ENCODE results near the gene SNX7.

Gene SNX7

DNA sequence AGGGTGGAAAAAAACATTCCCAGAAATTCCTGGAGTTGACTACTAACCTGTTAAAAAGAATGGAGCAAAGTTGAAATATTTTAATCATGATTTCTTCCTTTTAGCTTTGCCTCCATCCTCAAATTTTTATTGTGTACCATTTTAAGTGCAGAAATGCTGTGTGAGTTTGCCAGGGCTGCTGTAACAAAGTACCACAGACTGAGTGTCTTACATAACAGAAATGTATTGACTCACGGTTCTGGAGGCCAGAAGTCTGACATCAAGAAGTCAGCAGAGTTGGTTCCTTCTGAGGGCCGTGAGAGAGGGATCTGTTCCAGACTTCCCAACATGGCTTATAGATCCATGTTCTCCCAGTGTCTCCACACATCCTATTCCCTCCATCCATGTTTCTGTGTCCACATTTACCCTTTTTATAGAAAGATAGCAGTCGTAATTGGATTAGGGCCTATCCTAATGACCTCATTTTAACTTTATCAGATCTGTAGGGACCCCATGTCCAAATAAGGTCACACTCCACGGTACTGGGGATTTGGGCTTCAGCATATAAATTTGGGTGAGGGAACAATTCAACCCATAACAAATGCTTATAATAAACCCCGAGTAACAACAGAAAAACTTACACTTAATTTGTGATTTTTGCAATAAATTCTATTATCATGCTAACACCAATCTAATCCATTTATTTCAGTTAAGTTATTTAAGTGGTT, 12.7 kb downstream of the SNX7 start:
- Histone ChIP-seq H3K36me3 (no peaks in the 10 kb centered on the region), H3K4me1 (peaks cover 14% of the 10 kb centered on the region), H3K27me3 (no peaks in the 10 kb centered on the region), H3K9me3 (no peaks in the 10 kb centered on the region), H3K4me3 (ENCODE audit: low read depth, low read length) (no peak overlapping the region)
- TF ChIP-seq CTCF (IDR thresholded peaks at IDR 0.05; ENCODE audit: low read depth, low read length): no peak
- DNase-seq: no peak

DNA sequence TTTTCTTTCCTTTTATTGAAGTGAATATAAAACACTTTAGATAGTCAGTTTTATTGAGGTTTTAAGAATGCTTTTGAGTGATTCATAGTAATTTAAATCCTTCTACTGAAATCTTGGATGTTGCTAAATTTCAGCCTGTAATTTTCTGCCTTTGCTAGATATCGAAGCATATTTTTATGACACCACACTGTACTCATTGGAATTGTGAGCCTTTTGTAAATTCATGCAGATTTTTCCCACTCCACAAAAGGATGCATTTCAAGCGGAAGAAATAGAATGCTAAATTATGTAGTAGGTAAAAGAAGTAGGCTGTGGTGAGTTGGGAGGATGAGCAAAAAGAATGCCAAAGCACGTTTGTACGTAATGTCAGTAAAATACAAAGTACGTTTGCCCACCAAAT, 13.8 kb downstream of the SNX7 start:
- Histone ChIP-seq H3K9me3 (no peaks in the 10 kb centered on the region), H3K27me3 (no peaks in the 10 kb centered on the region), H3K4me3 (ENCODE audit: low read depth, low read length) (no peak overlapping the region), H3K4me1 (peaks cover 9% of the 10 kb centered on the region), H3K36me3 (no peaks in the 10 kb centered on the region)
- no peak for TF ChIP-seq CTCF (IDR thresholded peaks at IDR 0.05; ENCODE audit: low read depth, low read length)
- no peak for DNase-seq

GRCh38 chr1:98677288-98677687, 15.8 kb downstream of the SNX7 start:
- Histone ChIP-seq H3K27me3 (no peaks in the 10 kb centered on the region), H3K4me3 (ENCODE audit: low read depth, low read length) (no peak overlapping the region), H3K36me3 (no peaks in the 10 kb centered on the region), H3K9me3 (no peaks in the 10 kb centered on the region), H3K4me1 (peaks cover 13% of the 10 kb centered on the region)
- no peak for TF ChIP-seq CTCF (IDR thresholded peaks at IDR 0.05; ENCODE audit: low read depth, low read length)
- no peak for DNase-seq

- DNase-seq: no peak
- H3K27me3 ChIP-seq: no peaks in the 10 kb centered on the region
- no peaks in the 10 kb centered on the region for H3K9me3 ChIP-seq
- peaks cover 4% of the 10 kb centered on the region; the same call in 1 of the 2 replicates for H3K4me1 ChIP-seq
- peaks cover 4% of the 10 kb centered on the region; the same call in 1 of the 2 replicates for H3K36me3 ChIP-seq
- no peak for TF ChIP-seq CTCF (IDR thresholded peaks at IDR 0.05; ENCODE audit: low read depth, low read length)
- H3K4me3 ChIP-seq (ENCODE audit: low read depth, low read length): no peak overlapping the region
Measured at GRCh38 chr1:98681812-98682211, 20.3 kb downstream of the SNX7 start.

- Histone ChIP-seq H3K9me3 (no peaks in the 10 kb centered on the region), H3K4me1 (no peaks in the 10 kb centered on the region), H3K36me3 (peaks cover 4% of the 10 kb centered on the region; the same call in 1 of the 2 replicates)
Measured at GRCh38 chr1:98688110-98688739, 26.7 kb downstream of the SNX7 start.

More at GRCh38 chr1:98688110-98688739, 26.7 kb downstream of the SNX7 start:
- no peak for DNase-seq
- Histone ChIP-seq H3K4me3 (ENCODE audit: low read depth, low read length) (no peak overlapping the region), H3K27me3 (no peaks in the 10 kb centered on the region)
- TF ChIP-seq CTCF (IDR thresholded peaks at IDR 0.05; ENCODE audit: low read depth, low read length): no peak

Measured in BE2C (cell line).